HG02981 (cell line): ENCODE measurements around the gene SLC2A5.

Source experiments
- ATAC-seq: cut with Tn5 transposase; IDR thresholded peaks from one replicate; pipeline ENCODE4 v1.9.1; 2021; ENCODE audit warnings: mild to moderate bottlenecking, moderate library complexity; ENCODE audit not compliant: unreplicated experiment

The SLC2A5 gene

DNA sequence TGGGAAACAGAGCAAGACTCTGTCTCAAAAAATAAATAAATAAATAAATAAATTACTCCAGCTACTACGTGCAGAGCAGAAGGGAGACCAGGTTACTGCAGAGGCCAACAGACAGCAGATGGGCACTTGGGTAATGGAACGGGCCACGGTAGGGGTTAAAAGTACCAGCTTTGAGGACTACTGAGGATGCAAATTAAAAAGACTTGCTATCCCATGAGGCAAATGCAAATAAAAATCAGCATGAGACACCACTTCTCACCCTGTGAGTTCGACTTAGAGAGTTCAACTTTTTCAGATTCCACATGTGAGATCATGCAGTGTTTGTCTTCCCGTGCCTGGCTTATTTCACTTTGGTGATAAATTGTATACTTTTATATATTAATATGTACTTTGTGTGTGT, 6.6 kb downstream of the SLC2A5 start:
- ATAC-seq: no peak

GRCh38 chr1:9062021-9062471, 7.4 kb downstream of the SLC2A5 start:
- ATAC-seq: no peak

- ATAC-seq: no peak
Measured at GRCh38 chr1:9061252-9061960, 8.0 kb downstream of the SLC2A5 start.

DNA sequence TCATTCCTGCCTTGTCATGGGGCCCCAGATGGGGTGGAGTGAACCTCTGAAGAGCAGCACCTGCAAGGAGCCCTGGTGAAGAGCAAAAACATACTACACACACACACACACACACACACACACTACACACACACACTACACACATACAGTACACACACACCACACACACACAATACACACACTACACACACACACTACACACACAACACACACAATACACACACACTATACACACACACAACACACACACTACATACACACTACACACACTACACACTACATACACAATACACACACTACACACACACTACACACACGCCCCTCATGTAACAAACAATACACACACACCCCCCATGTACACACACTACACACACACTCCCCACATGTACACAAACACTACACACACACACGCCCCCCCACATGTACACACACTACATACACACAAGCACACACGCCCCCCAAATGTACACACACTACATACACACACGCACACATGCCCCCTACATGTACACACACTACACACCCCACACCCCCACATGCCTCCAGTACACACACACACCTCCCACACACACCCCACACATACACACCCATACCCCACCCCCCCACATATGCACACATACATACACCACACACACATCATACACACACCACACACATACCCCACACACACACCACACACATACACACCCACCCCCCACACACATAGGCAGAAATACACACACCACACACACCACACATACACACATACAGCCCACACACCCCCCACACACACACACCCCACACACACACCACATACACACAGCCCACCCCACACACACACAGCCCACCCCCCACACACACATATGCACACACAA, 9.3 kb downstream of the SLC2A5 start:
- no peak for ATAC-seq

GRCh38 chr1:9058465-9058864, 11.0 kb downstream of the SLC2A5 start:
- ATAC-seq: no peak

DNA sequence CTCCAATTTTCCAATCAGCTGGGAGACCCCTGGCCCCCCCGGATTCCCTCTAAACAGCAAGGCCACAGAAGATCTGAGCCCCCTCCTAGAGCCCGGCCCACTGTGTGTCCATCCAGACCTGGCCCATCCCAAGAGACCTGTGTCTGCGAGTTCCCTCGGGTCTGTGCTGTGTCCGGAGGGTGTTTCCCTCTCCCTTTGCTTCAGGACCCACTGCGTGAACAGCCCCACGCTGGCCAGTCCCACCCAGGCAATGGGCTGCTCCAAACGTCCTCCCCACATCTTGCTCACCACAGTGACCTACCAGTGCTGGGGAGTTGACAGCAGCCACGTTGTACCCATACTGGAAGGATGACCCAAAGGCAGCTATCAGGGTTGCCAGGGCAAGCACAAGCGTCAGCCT, 11.6 kb downstream of the SLC2A5 start:
- ATAC-seq: no peak

- no peak for ATAC-seq
Measured at GRCh38 chr1:9052272-9053049, 17.0 kb downstream of the SLC2A5 start.

DNA sequence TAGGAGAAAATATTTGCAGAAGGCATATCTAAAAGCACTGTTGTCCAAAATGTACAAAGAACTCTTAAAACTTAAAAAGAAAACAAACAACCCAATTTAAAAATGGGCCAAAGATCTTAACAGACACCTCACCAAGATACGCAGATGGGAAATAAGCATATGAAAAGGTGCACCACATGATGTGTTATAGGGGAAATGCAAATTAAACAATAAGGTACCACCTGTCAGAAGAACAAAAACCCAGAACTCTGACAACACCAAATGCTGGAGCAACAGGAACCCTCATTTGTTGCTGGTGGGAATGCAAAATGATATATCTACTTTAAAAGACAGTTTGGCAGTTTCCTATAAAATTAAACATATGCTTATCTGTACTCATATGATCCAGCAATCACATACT, 18.1 kb downstream of the SLC2A5 start:
- ATAC-seq: no peak

DNA sequence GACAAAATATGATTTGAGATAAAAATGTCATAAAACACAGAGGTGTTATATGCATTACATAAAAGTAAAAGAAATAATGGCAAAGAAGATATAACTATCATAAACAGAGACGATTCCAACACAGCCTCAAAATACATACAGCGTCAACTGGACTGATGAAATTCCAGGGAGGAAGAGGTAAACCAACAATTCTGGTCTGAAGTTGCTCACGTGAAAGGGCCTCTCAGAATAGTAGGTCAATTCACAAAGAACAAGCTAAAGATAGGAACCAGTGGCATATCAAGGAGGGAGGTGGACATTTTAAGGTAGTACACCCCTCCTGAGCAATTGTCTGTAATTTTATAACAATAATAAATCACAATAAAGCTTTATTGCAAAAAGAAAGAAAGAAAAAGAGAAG, 18.6 kb downstream of the SLC2A5 start:
- ATAC-seq: no peak

- no peak for ATAC-seq
Measured at GRCh38 chr1:9048551-9048950, 20.9 kb downstream of the SLC2A5 start.

GRCh38 chr1:9047019-9047418, 22.4 kb downstream of the SLC2A5 start:
- ATAC-seq: no peak

- ATAC-seq: no peak
Measured at GRCh38 chr1:9045861-9046510, 23.4 kb downstream of the SLC2A5 start.

DNA sequence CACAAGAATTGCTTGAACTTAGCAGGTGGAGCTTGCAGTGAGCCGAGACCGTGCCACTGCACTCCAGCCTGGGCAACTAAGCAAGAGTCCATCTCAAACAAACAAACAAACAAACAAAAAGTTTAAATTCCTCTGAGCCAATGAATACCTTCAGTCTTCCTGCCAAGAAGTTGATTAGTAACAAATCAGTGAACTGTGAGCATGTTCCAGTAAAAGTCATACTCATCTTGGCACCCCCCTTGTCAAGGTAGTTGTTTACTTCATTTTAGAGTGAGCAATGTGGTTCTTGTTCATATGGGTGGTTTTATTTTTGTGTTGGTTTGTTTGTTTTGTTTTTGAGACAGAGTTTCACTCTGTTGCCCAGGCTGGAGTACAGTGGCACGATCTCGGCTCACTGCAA, 25.2 kb downstream of the SLC2A5 start:
- ATAC-seq: no peak

DNA sequence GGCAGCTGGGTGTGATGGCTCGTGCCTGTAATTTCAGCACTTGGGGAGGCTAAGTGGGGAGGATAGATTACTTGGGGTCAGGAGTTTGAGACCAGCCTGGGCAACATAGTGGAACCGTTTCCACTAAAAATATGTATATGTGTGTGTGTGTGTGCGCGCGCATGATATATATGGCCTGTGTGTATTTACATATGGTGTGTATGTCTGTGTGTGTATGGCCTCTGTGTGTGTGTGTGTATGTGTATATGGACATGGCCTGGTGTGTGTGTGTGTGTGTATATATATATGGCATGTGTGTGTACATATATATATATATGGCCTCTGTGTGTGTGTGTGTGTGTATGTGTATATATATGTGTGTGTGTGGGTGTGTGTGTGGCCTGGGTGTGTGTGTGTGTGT, 27.2 kb downstream of the SLC2A5 start:
- ATAC-seq: no peak

- no peak for ATAC-seq
Measured at GRCh38 chr1:9041116-9041779, 28.2 kb downstream of the SLC2A5 start.

DNA sequence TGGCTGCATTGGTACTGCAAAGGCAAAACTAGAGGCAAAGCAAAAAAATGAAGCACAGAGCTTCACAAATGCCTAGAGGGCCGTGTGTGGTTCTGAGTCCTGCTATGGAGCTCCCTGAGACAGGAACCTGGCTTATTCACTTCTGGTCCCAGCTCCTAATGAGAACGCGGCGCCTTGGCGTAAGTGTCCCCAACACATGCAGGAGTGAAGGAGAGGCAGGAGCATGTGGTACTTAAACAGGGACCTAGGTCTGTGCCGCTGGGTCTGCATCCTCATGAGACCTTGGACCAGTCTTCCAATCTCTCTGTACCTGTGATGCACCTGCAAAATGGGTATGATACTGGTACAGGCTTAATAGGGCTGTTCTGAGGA, 28.8 kb downstream of the SLC2A5 start:
- no peak for ATAC-seq

DNA sequence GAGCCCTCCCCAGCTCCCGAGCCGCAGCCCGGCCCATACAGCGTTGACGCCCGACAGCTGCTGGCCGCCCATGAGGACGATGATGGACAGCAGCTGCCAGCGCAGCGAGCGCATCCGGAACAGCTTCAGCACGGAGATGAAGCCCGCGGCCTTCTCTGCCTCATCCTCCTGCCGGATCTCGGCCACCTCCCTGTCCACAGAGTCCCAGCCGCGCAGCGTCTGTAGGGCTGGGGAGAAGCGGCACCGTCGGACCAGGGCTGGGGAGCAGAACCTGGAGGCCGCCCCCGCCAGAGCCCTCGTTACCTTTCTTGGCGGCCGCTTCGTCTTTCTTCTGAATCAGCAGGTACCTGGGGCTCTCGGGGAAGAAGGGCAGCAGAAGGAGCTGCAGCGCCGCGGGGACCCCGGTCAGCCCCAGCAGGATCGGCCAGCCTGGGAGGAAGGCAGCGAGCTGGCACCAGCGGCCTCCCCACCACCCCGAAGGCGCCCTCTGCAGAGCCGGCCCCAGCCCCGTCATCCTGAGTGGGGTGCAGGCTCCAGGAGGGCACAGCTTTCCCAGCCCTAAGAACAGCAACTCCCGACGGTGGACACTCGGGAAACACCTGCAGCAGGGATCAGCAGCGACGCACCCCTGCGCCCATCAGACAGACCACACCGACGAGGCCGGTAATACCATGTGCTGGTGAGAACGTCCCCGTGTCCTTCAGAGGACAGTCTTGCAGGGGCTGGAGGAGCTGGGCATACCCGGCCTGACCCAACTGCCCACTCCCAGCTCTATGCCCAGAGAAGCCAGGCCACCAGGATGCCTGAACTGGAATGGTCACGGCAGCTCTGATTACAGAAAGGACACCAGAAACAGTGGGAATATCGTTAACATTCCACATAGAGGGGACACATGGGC, 29.4 kb downstream of the SLC2A5 start:
- ATAC-seq: no peak

GRCh38 chr1:9038881-9039760, 30.3 kb downstream of the SLC2A5 start:
- ATAC-seq: no peak

DNA sequence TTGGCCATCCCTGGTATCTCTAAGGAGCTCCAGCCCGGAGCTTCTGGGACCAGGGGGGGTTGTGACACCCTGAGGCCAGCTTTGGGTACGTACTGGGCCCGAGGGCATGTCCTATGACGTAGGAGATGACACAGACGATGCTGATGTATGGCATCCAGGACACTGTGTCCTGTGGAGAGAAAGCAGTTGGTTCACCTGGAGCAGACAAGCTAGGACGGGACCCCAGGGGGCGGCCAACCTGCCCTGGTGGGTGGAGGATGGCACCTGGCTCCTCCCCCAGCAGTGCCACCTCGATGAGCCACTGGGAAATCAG, 31.1 kb downstream of the SLC2A5 start:
- ATAC-seq: no peak
